Mammary epithelial cell (primary cell): ENCODE results near the gene LPP.

Experiments
- CTCF ChIP-seq, 2 donors: IDR thresholded peaks in 1 of 2; conservative IDR thresholded peaks in 1 of 2; 2 replicates each; pipeline ENCODE4 v1.5.1; 2011 to 2012; ENCODE audit warnings: inconsistent platforms in 2 of 2, low read length in 2 of 2, mild to moderate bottlenecking in 2 of 2, control low read depth in 1 of 2, low read depth in 1 of 2; ENCODE audit not compliant: insufficient read depth in 1 of 2; ENCODE audit errors: extremely low read depth in 1 of 2
- EZH2 ChIP-seq: IDR thresholded peaks from 2 replicates; pipeline ENCODE4 v1.6.1; 2012; ENCODE audit warnings: low read length, inconsistent platforms, borderline replicate concordance

- TF ChIP-seq CTCF (conservative IDR thresholded peaks at IDR 0.05 in 1 of 2, IDR thresholded peaks at IDR 0.05 in 1 of 2; ENCODE audit: extremely low read depth in 1 of 2, insufficient read depth in 1 of 2, low read depth in 1 of 2, low read length in 2 of 2) (no peak), EZH2 (no peak)
These were observed 315.4 kb downstream of the LPP start for GRCh38 chr3:188469228-188469885.
